H1 (cell line): ENCODE measurements around the gene SYT2. TPM values are rescaled to one million over a fixed set of nuclear protein-coding genes. Genes with fewer than 3 reads are reported as not detected.

Source experiments
- CTCF ChIA-PET: fragments of 300-600 bp; sonication (Branson Sonifier 250); formaldehyde crosslinking; loops from one replicate; lab custom pipeline; 2021; ENCODE audit not compliant: partially characterized antibody; lab: Charles Lee
- POLR2A ChIA-PET: fragments of 300-600 bp; sonication (Branson Sonifier 250); formaldehyde crosslinking; loops from one replicate; lab custom pipeline; 2021; ENCODE audit warnings: inconsistent platforms; ENCODE audit not compliant: partially characterized antibody; lab: Charles Lee
- DNase-seq, 2 experiments: peaks; one replicate each; pipeline versions ENCODE4 v3.0.0 to v3.0.0-alpha.2; 2010 to 2022; ENCODE audit warnings: low spot score in 2 of 2, low read depth in 1 of 2, mixed read lengths in 1 of 2
- FAIRE-seq: peaks from 2 replicates; lab custom pipeline; 2011; peaks lifted over from hg19 to GRCh38; lab: Jason Lieb, UNC
- H2AFZ ChIP-seq: 2 replicates; pipeline ENCODE4 v1.8.1; 2012; ENCODE audit warnings: low read length, inconsistent platforms
- H2AK5ac ChIP-seq: 2 replicates; pipeline ENCODE4 v1.6.1; 2013; ENCODE audit warnings: low read depth, low read length
- H2BK120ac ChIP-seq: replicated peaks from 2 replicates; pipeline ENCODE3; 2013; ENCODE audit warnings: low read depth, low read length, inconsistent platforms
- H2BK12ac ChIP-seq: 2 replicates; pipeline ENCODE4 v1.6.1; 2013; ENCODE audit warnings: low read depth, low read length
- H2BK15ac ChIP-seq: 2 replicates; pipeline ENCODE4 v1.6.1; 2013; ENCODE audit warnings: low read length
- H2BK20ac ChIP-seq: 2 replicates; pipeline ENCODE4 v1.6.1; 2013; ENCODE audit warnings: low read length
- H2BK5ac ChIP-seq: 2 replicates; pipeline ENCODE4 v1.6.1; 2013; ENCODE audit warnings: low read depth, low read length
- H3K14ac ChIP-seq: 2 replicates; pipeline ENCODE4 v1.6.1; 2013; ENCODE audit warnings: inconsistent platforms; ENCODE audit not compliant: insufficient read length
- H3K18ac ChIP-seq: 2 replicates; pipeline ENCODE4 v1.6.1; 2013; ENCODE audit warnings: low read length; ENCODE audit errors: extremely low read depth
- H3K23ac ChIP-seq: 2 replicates; pipeline ENCODE4 v1.6.1; 2013; ENCODE audit warnings: inconsistent platforms; ENCODE audit not compliant: insufficient read length
- H3K23me2 ChIP-seq: 2 replicates; pipeline ENCODE4 v1.6.1; 2013; ENCODE audit warnings: low read depth, low read length
- H3K27ac ChIP-seq: 2 replicates; pipeline ENCODE4 v1.6.1; 2011; ENCODE audit warnings: low read depth, low read length, inconsistent platforms
- H3K27me3 ChIP-seq, 4 experiments: replicated peaks in 1 of 4; 1 replicate in 1 of 4; 2 replicates in 3 of 4; pipeline versions ENCODE4 v1.6.1 to v1.8.1; 2011 to 2013; ENCODE audit warnings: low read length in 3 of 4, mild to moderate bottlenecking in 3 of 4, inconsistent platforms in 2 of 4, mixed read lengths in 2 of 4, moderate library complexity in 1 of 4; ENCODE audit not compliant: control insufficient read depth in 3 of 4, insufficient read depth in 3 of 4; ENCODE audit errors: extremely low read depth in 1 of 4
- H3K36me3 ChIP-seq, 4 experiments: 2 replicates each; pipeline versions ENCODE4 v1.6.1 to v1.8.1; 2011 to 2013; ENCODE audit warnings: mild to moderate bottlenecking in 4 of 4, low read length in 3 of 4, moderate library complexity in 2 of 4, control low read depth in 1 of 4, inconsistent platforms in 1 of 4; ENCODE audit not compliant: insufficient read depth in 4 of 4, control insufficient read depth in 2 of 4
- H3K4ac ChIP-seq: replicated peaks from 2 replicates; pipeline ENCODE3; 2013; ENCODE audit warnings: low read length, low read depth, mixed read lengths, inconsistent platforms; ENCODE audit not compliant: insufficient read length
- H3K4me1 ChIP-seq, 4 experiments: replicated peaks in 1 of 4; 1 replicate in 1 of 4; 2 replicates in 3 of 4; pipeline versions ENCODE4 v1.6.1 to v1.8.1; 2011 to 2013; ENCODE audit warnings: low read length in 3 of 4, inconsistent platforms in 2 of 4, mixed read lengths in 1 of 4; ENCODE audit not compliant: insufficient read depth in 4 of 4, control insufficient read depth in 3 of 4
- H3K4me2 ChIP-seq, 2 experiments: 2 replicates each; pipeline versions ENCODE4 v1.6.1 to v1.8.1; 2011 to 2013; ENCODE audit warnings: low read depth in 2 of 2, low read length in 2 of 2, control low read depth in 1 of 2, inconsistent platforms in 1 of 2, mild to moderate bottlenecking in 1 of 2; ENCODE audit not compliant: insufficient read depth in 1 of 2
- H3K4me3 ChIP-seq, 4 experiments: fragments of 200-600, 300-600 bp in 1 of 4; sonication (generic), shearing (Covaris generic), sonication (Bioruptor Twin) in 1 of 4; 2 replicates each; pipeline versions ENCODE4 v1.5.1 to v1.8.1; 2011 to 2016; ENCODE audit warnings: low read length in 4 of 4, low read depth in 3 of 4, control low read depth in 2 of 4, inconsistent platforms in 2 of 4, mild to moderate bottlenecking in 2 of 4, mixed read lengths in 1 of 4, moderate library complexity in 1 of 4; ENCODE audit not compliant: insufficient read depth in 2 of 4; ENCODE audit errors: extremely low read depth in 1 of 4
- H3K56ac ChIP-seq: replicated peaks from 2 replicates; pipeline ENCODE3; 2013; ENCODE audit warnings: low read depth, mild to moderate bottlenecking, mixed read lengths, low read length, inconsistent platforms; ENCODE audit not compliant: insufficient read length
- H3K79me1 ChIP-seq: 2 replicates; pipeline ENCODE4 v1.6.1; 2013; ENCODE audit warnings: low read depth, low read length, control low read depth
- H3K79me2 ChIP-seq, 2 experiments: 2 replicates each; pipeline versions ENCODE4 v1.6.1 to v1.8.1; 2012 to 2013; ENCODE audit warnings: low read length in 2 of 2, mild to moderate bottlenecking in 2 of 2, inconsistent platforms in 1 of 2; ENCODE audit not compliant: insufficient read depth in 2 of 2, control insufficient read depth in 1 of 2
- H3K9ac ChIP-seq, 4 experiments: replicated peaks in 1 of 4; 1 replicate in 1 of 4; 2 replicates in 3 of 4; pipeline versions ENCODE4 v1.6.1 to v1.8.1; 2011 to 2013; ENCODE audit warnings: low read depth in 3 of 4, low read length in 3 of 4, control low read depth in 2 of 4, mild to moderate bottlenecking in 2 of 4, moderate library complexity in 2 of 4, inconsistent platforms in 1 of 4; ENCODE audit errors: extremely low read depth in 1 of 4
- H3K9me3 ChIP-seq, 2 experiments: 2 replicates each; pipeline versions ENCODE4 v1.6.1 to v1.8.1; 2012 to 2013; ENCODE audit warnings: mild to moderate bottlenecking in 2 of 2, moderate library complexity in 2 of 2, control low read depth in 1 of 2, inconsistent platforms in 1 of 2, low read depth in 1 of 2, low read length in 1 of 2, mixed read lengths in 1 of 2; ENCODE audit not compliant: insufficient read depth in 2 of 2
- H4K20me1 ChIP-seq, 2 experiments: replicated peaks in 1 of 2; 2 replicates each; pipeline versions ENCODE3 to v1.8.1; 2011 to 2013; ENCODE audit warnings: inconsistent platforms in 2 of 2, low read length in 2 of 2, mild to moderate bottlenecking in 1 of 2; ENCODE audit not compliant: insufficient read depth in 2 of 2, control insufficient read depth in 1 of 2
- H4K5ac ChIP-seq: 2 replicates; pipeline ENCODE4 v1.6.1; 2013; ENCODE audit warnings: low read length, low read depth, mixed read lengths, inconsistent platforms; ENCODE audit not compliant: insufficient read length
- H4K8ac ChIP-seq: 2 replicates; pipeline ENCODE4 v1.8.0; 2013; ENCODE audit warnings: mild to moderate bottlenecking, moderate library complexity, low read length, inconsistent platforms; ENCODE audit not compliant: insufficient read depth; ENCODE audit errors: extremely low read depth
- H4K91ac ChIP-seq: replicated peaks from 2 replicates; pipeline ENCODE3; 2013; ENCODE audit warnings: low read length, mixed read lengths, inconsistent platforms; ENCODE audit not compliant: insufficient read length
- FOSL1 ChIP-seq: IDR thresholded peaks from 2 replicates; pipeline ENCODE4 v1.6.1; 2011; ENCODE audit warnings: mild to moderate bottlenecking, low read depth, low read length, moderate library complexity; ENCODE audit not compliant: insufficient read depth
- GABPA ChIP-seq: IDR thresholded peaks from 2 replicates; pipeline ENCODE4 v1.6.1; 2011; ENCODE audit warnings: mild to moderate bottlenecking, low read length, moderate library complexity, borderline replicate concordance; ENCODE audit not compliant: insufficient read depth
- KDM1A ChIP-seq: fragments of 200-600, 300-600 bp; sonication (generic); IDR thresholded peaks from 2 replicates; pipeline ENCODE4 v1.7.1; 2016; ENCODE audit warnings: mild to moderate bottlenecking, low read length, borderline replicate concordance
- PHF8 ChIP-seq: fragments of 200-600 bp; sonication (generic); conservative IDR thresholded peaks from 2 replicates; pipeline ENCODE4 v1.7.1; 2012; ENCODE audit warnings: low read depth, mild to moderate bottlenecking, inconsistent platforms, low read length, moderate library complexity
- POU5F1 ChIP-seq: IDR thresholded peaks from 2 replicates; pipeline ENCODE4 v1.6.1; 2011; ENCODE audit warnings: low read depth, mild to moderate bottlenecking, low read length, moderate library complexity
- RAD21 ChIP-seq, 2 experiments: IDR thresholded peaks in 1 of 2; conservative IDR thresholded peaks in 1 of 2; 2 replicates each; pipeline ENCODE4 v1.6.1; 2011; ENCODE audit warnings: low read depth in 2 of 2, low read length in 2 of 2, improper control_type of control experiment in 1 of 2, inconsistent platforms in 1 of 2, mild to moderate bottlenecking in 1 of 2, moderate library complexity in 1 of 2
- RXRA ChIP-seq: IDR thresholded peaks from 2 replicates; pipeline ENCODE4 v1.6.1; 2011; ENCODE audit warnings: low read depth, mild to moderate bottlenecking, low read length, moderate library complexity; ENCODE audit not compliant: insufficient read depth
- SIRT6 ChIP-seq: IDR thresholded peaks from one replicate; pipeline ENCODE4 v1.7.1; 2012; ENCODE audit warnings: low read length, inconsistent platforms
- SP1 ChIP-seq: IDR thresholded peaks from 2 replicates; pipeline ENCODE4 v1.6.1; 2011; ENCODE audit warnings: low read depth, low read length
- SP4 ChIP-seq: IDR thresholded peaks from 2 replicates; pipeline ENCODE4 v1.6.1; 2012; ENCODE audit warnings: low read length, inconsistent platforms
- SRF ChIP-seq: IDR thresholded peaks from 2 replicates; pipeline ENCODE4 v1.6.1; 2011; ENCODE audit warnings: mild to moderate bottlenecking, low read depth, low read length, moderate library complexity
- SUZ12 ChIP-seq: fragments of 200-600 bp; sonication (generic); IDR thresholded peaks from 2 replicates; pipeline ENCODE4 v1.6.1; 2012; ENCODE audit warnings: mild to moderate bottlenecking, inconsistent platforms, low read length, moderate library complexity, mixed read lengths
- TEAD4 ChIP-seq: IDR thresholded peaks from 2 replicates; pipeline ENCODE4 v1.6.1; 2012; ENCODE audit warnings: low read depth, low read length, inconsistent platforms, mixed read lengths
- WGBS, 2 experiments: shearing (Covaris generic) in 1 of 2; methylation state at CpG; one replicate each; pipeline versions ENCODE4 v1.1.6 to v1.1.7; 2013 to 2015; ENCODE audit warnings: low lambda C conversion rate in 2 of 2, mixed read lengths in 2 of 2, inconsistent platforms in 1 of 2, low coverage in 1 of 2, missing lambda C conversion rate in 1 of 2; ENCODE audit not compliant: insufficient replicate concordance in 2 of 2, insufficient coverage in 1 of 2, insufficient read length in 1 of 2; ENCODE audit errors: extremely low coverage in 1 of 2, missing lambda C conversion rate in 1 of 2; 5-methylcytosine and 5-hydroxymethylcytosine counted together
- polyA plus RNA-seq, 7 experiments: library from polyadenylated mRNA; depleted of rRNA in 3 of 7; stranded (reverse) in 5 of 7; unstranded in 2 of 7; fragments of >200 nt in 5 of 7; fragments of 200-250 nt in 2 of 7; gene quantifications; 1 replicate in 5 of 7; 2 replicates in 1 of 7; 4 replicates in 1 of 7; pipeline versions ENCODE4 v1.2.1 to v1.2.3, GENCODE V29; 2011 to 2013; ENCODE audit warnings: missing spikeins in 2 of 7, mixed read lengths in 2 of 7
- total RNA-seq: library from RNA; stranded (reverse); fragmentation: NEBNext Ultra II Directional; extraction: Animal tissue kit (Norgen Biotek cat#: 25700); gene quantifications from 2 replicates; pipeline ENCODE4 v1.2.1, GENCODE V29; 2021

The SYT2 gene
- total and polyA plus RNA-seq, 2 of the 8 experiments (the other 6 are each of a cell fraction or from before 2014, with no cell fraction given) = 2.8 to 11.0 TPM

GRCh38 chr1:202662081-202662480 lies 48.2 kb downstream of the SYT2 start:
- H2BK15ac ChIP-seq = no peak overlapping the region

More at GRCh38 chr1:202662081-202662480, 48.2 kb downstream of the SYT2 start:
- no peak overlapping the region for H3K9ac ChIP-seq
- H3K56ac ChIP-seq = no peak overlapping the region
- no peak overlapping the region for H3K14ac ChIP-seq
- no peak overlapping the region for H3K4me2 ChIP-seq
- H4K5ac ChIP-seq = no peak overlapping the region
- H4K8ac ChIP-seq = no peak overlapping the region
- no peak overlapping the region for H3K4me3 ChIP-seq
- no peak overlapping the region for H2BK20ac ChIP-seq
- no peak overlapping the region for H2AK5ac ChIP-seq
- H3K79me2 ChIP-seq = no peaks in the 10 kb centered on the region
- ChIA-PET POLR2A (no interaction called here), CTCF (interaction anchor here (1.7 to 8.3 kb wide), 11 partner anchors 9 to 56 kb away, joined by 6 to 146 read pairs (median 58); partner anchors contain the start of gene SYT2)
- DNase-seq (no peak), FAIRE-seq (no peak)
- no peaks in the 10 kb centered on the region for H3K27me3 ChIP-seq
- no peak for TF ChIP-seq RXRA
- no peak for TF ChIP-seq SRF
- no peak for TF ChIP-seq KDM1A
- no peak for TF ChIP-seq RAD21 (IDR thresholded peaks at IDR 0.05 in 1 of 2, conservative IDR thresholded peaks at IDR 0.05 in 1 of 2; ENCODE audit: low read depth in 2 of 2, low read length in 2 of 2)
- no peak for TF ChIP-seq SIRT6
- no peak for TF ChIP-seq SP1
- no peak for TF ChIP-seq SP4
- TF ChIP-seq POU5F1 = no peak
- no peak for TF ChIP-seq FOSL1
- TF ChIP-seq SUZ12 = no peak
- TF ChIP-seq PHF8 = no peak
- TF ChIP-seq TEAD4 = no peak
- no peak for TF ChIP-seq GABPA
- no peak overlapping the region for H3K4ac ChIP-seq
- no peaks in the 10 kb centered on the region for H3K9me3 ChIP-seq
- peaks cover 0 to 3% (median 1%) of the 10 kb centered on the region in 4 experiments; a peak in 3 of 7 replicates for H3K4me1 ChIP-seq
- no peak overlapping the region for H2BK5ac ChIP-seq
- no peaks in the 10 kb centered on the region; the same call in 1 of the 2 replicates for H3K23me2 ChIP-seq
- no peak overlapping the region for H3K23ac ChIP-seq
- no peak overlapping the region for H3K27ac ChIP-seq
- H2BK120ac ChIP-seq = no peak overlapping the region
- no peaks in the 10 kb centered on the region for H3K79me1 ChIP-seq
- peaks cover 0 to 10% of the 10 kb centered on the region in 2 experiments for H4K20me1 ChIP-seq
- WGBS, 2 experiments = 94% methylated on average over 5 of the region's 5 CpGs; no CpG with 5 or more reads in 1 of the 2 experiments
- no peak overlapping the region for H4K91ac ChIP-seq
- H3K36me3 ChIP-seq = no peaks in the 10 kb centered on the region
- H2AFZ ChIP-seq = no peak overlapping the region
- no peak overlapping the region for H3K18ac ChIP-seq
- no peak overlapping the region for H2BK12ac ChIP-seq
